Retinal pigment epithelial cell (primary cell): ENCODE measurements around the gene HK3.

Source experiments
- DNase-seq: peaks from one replicate; pipeline ENCODE4 v3.0.0-alpha.2; 2010; ENCODE audit warnings: low read depth
- H3K4me3 ChIP-seq: 2 replicates; pipeline ENCODE4 v1.5.1; 2011; ENCODE audit warnings: mild to moderate bottlenecking, low read length, control low read depth, moderate library complexity
- CTCF ChIP-seq: conservative IDR thresholded peaks from 2 replicates; pipeline ENCODE4 v1.5.1; 2011; ENCODE audit warnings: low read depth, low read length, control low read depth, inconsistent platforms

Gene HK3

DNA sequence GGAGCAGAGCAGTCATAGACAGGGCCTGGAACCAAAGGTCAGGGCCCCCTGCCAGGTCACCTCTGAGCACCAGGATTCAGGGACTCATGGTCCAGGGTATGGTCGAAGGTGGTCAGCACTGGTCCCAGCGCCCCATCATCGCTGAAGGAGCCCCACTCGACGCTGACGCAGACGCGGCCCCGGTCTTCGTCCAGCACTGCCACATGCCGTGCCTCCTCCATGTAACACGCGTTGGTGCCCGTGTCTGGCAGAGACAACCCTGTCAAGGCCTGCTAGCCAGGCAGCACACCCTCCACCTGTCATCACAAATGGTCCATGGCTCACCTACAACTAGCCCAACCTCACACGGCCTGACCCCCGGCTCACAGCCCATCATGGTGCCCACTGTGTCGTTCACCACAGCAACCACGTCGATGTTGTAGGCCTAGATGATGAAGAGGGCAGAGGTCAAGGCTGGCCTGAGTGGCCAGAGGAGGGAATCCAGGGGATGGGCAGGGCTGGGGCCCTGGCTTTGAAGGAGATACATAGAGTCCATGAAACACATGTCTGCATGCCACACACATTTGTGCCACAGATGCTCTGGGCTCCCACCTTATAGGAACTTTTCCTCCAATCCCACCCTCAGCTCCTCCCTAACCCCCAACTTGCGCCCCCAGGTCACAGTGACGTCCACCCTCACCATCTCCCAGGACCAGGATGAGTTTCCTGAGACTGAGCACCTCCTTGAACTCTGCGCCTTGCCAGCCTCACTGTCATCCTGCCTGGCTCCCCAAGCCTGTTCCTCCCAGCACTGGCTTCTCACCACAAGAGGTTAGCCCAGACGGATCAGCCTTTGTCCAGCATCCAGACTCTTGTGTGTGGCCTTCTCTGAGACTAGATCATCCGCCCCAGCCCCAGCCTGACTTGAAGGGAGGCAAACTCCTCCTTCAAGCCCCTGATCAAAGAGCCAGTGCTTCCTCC, 9.5 kb downstream of the HK3 start:
- no peak for DNase-seq
- no peak for TF ChIP-seq CTCF
- H3K4me3 ChIP-seq, result no peak overlapping the region

- DNase-seq, result no peak
- no peak overlapping the region for H3K4me3 ChIP-seq
- no peak for TF ChIP-seq CTCF
Observed at GRCh38 chr5:176888865-176889165, 10.3 kb downstream of the HK3 start.

GRCh38 chr5:176888016-176888864, 10.9 kb downstream of the HK3 start:
- DNase-seq, result no peak
- no peak overlapping the region for H3K4me3 ChIP-seq

GRCh38 chr5:176887252-176887849, 11.8 kb downstream of the HK3 start:
- no peak overlapping the region for H3K4me3 ChIP-seq
- no peak for DNase-seq
- TF ChIP-seq CTCF, result no peak

More at GRCh38 chr5:176888016-176888864, 10.9 kb downstream of the HK3 start:
- no peak for TF ChIP-seq CTCF

DNA sequence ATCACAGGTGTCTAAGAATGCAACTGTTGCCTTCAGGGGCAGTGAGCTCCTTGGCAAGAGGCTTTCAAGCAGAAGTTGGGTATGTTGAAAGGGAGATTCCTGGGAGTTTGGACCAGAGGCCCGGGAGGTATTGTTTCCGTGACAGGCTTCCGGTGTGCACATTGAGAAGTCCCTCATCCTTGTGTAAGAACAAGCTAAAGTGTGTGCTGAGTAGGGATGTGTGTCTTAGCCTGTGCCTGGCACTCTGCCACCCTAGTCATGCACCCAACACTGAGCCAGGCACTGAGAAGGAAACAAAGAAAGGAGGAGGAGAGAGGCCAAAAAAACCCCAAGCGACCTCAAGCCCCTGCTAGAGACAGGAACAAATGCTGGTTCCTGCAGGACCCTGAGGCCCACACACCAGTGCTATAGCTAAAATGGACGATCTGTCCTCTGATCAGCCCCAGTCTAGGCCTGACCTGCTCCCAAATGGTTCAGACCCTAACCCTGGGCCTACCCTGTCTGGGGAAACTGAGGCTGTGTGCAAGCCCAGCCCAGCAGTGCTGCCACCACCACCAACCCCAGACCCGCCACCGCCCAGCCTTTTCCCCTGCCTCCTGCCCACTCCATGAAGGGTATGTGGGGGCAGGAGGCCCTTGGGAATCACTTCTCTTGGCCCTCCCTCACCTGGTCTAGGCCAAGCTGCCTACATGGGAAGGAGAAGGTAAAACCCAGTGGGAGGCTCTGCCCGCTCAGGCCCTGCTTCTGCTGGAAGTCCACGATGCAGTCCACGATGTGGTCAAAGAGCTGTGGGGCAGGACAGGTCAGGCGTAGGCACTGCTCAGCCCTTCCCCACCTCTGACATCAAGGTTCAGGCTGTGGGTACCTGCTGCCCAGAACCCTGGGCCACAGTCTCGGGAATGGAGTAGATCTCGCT, 12.6 kb downstream of the HK3 start:
- H3K4me3 ChIP-seq, result no peak overlapping the region
- no peak for TF ChIP-seq CTCF
- DNase-seq, result no peak

DNA sequence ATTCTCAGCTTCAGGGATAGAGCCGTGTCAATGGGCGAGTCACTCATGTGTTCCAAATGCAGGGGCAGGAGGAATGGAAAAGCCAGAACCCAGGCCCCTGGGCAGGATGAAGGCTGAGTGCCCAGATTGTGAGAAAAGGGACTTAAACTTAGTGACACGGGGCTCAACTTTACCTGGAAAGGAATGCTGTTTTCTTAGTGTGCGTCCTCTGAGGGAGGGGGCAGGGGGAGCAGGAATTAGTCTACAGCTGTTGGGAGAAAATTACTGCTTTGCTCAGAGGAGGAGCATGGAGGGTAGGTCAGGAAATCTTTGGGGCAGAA, 14.6 kb downstream of the HK3 start:
- TF ChIP-seq CTCF, result no peak
- H3K4me3 ChIP-seq, result no peak overlapping the region
- no peak for DNase-seq
